Measurements from ENCODE around the gene RASAL1. TPM values are rescaled to one million over a fixed set of nuclear protein-coding genes. Genes with fewer than 3 reads are reported as not detected.

The RASAL1 gene
- total RNA-seq, 2 experiments from 2014 or later, result 1.2 to 2.7 TPM

DNA sequence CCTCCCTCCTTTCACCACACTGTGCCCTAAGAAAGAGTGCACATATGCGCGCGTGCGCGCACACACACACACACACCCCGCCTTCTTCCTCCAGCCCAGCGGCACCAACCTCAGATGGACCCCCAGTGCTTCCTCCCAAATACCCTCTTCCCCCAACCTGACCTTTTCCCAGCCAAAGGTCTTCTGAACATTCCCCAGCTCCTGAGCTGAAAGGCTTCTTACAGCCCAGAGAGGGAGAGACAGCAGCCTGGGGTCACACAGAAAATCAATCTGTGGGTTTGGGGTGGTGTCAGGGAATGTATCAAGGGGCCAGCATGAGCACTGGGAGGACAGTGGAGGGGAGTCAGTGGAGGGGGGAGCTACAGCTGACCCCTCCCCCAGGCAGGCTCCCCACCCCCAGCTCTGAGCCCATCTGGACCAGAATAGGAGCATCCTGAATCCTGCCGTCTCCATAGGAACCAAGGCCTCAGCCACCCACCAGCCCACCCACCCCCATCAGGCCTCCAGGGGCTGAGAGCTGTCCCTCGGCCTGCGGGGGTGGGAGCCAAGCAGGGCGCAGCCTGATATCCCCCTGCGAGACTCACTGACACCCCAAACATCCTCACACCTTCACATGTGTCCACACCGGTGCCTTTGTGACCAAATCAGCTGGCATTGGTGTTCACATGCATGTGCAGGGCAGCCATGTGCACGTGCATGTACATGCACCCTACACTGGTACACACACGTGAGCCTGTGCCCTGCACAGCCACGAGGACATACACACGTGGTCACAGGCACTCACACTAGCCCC lies 5.7 kb downstream of the RASAL1 start:
- no peak overlapping the region for H3K27ac ChIP-seq (ENCODE audit: low read depth in 1 of 2, low read length in 2 of 2)
- intact Hi-C loops (cut with DNase I, micrococcal nuclease), result no loop called here

DNA sequence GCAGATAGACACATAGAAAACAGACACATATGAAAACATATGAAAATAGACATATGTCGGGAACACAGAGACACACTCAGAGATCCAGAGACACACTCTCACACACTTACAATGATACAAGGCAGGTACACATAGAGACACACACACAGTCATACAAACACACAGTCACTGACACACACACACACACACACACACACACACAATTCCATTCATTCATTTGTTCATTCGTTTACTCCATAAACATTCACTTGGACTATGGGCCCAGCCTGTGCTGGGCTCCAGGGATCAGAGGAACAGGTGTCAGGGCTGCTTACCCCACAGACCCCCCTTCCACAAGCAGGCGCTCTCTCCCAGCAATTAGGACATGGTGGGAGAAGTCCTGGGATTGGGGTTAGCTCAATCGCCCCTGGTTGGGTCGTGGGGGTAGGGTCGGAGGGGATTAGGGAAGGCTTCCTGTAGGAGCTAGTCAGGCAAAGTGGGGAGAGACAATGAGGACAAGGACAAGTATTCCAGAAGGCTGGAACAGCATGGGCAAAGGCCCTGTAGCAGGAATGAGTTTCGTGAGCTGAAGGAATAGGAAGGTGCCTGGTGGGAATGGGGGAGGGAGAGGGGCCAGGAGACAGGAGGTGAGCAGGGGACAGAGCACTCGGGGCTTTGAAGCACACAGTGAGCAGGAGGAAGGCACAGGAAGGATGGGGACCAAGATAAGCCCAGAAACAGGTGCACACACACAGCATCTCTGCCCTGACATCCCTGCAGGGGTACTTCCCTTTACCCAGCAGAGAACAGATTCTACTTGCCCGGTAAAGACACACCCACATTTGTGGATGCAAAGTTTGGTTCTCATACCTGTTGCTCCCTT lies 6.5 kb downstream of the RASAL1 start:
- POLR2A ChIA-PET, result no interaction called here
- Histone ChIP-seq H3K27me3 (ENCODE audit: control insufficient read depth in 1 of 2, insufficient read depth in 2 of 2, low read length in 2 of 2) (no peaks in the 10 kb centered on the region), H3K4me3 (ENCODE audit: low read length) (no peak overlapping the region), H3K4me1 (ENCODE audit: insufficient read depth, low read length) (peaks cover 4% of the 10 kb centered on the region), H3K27ac (ENCODE audit: low read depth in 1 of 2, low read length in 2 of 2) (no peak overlapping the region), H3K9me3 (ENCODE audit: control insufficient read depth in 1 of 2, insufficient read depth in 1 of 2, low read length in 2 of 2) (no peaks in the 10 kb centered on the region), H3K36me3 (ENCODE audit: insufficient read depth, low read length) (no peaks in the 10 kb centered on the region)
- intact Hi-C loops (cut with DNase I, micrococcal nuclease), result no loop called here
- Mint-ChIP-seq H3K9me3 (no peaks in the 10 kb centered on the region), H3K4me1 (ENCODE audit: low read depth) (peaks cover 5% of the 10 kb centered on the region), H3K36me3 (ENCODE audit: low read depth) (no peaks in the 10 kb centered on the region), H3K27me3 (no peaks in the 10 kb centered on the region), H3K4me3 (no peak overlapping the region), H3K27ac (no peak overlapping the region)
- TF ChIP-seq, protein P1, sequence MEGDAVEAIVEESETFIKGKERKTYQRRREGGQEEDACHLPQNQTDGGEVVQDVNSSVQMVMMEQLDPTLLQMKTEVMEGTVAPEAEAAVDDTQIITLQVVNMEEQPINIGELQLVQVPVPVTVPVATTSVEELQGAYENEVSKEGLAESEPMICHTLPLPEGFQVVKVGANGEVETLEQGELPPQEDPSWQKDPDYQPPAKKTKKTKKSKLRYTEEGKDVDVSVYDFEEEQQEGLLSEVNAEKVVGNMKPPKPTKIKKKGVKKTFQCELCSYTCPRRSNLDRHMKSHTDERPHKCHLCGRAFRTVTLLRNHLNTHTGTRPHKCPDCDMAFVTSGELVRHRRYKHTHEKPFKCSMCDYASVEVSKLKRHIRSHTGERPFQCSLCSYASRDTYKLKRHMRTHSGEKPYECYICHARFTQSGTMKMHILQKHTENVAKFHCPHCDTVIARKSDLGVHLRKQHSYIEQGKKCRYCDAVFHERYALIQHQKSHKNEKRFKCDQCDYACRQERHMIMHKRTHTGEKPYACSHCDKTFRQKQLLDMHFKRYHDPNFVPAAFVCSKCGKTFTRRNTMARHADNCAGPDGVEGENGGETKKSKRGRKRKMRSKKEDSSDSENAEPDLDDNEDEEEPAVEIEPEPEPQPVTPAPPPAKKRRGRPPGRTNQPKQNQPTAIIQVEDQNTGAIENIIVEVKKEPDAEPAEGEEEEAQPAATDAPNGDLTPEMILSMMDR (IDR thresholded peaks at IDR 0.05), result no peak
- ATAC-seq (ENCODE audit: poor library complexity) (peak; percentile 34), DNase-seq (no peak)
- CTCF ChIA-PET, result no interaction called here

More for the DNA sequence above, 5.7 kb downstream of the RASAL1 start:
- no peak overlapping the region for H3K4me3 ChIP-seq (ENCODE audit: low read length)
- Mint-ChIP-seq H3K27me3 (no peaks in the 10 kb centered on the region), H3K36me3 (ENCODE audit: low read depth) (no peaks in the 10 kb centered on the region), H3K9me3 (no peaks in the 10 kb centered on the region), H3K27ac (no peak overlapping the region), H3K4me1 (ENCODE audit: low read depth) (peaks cover 5% of the 10 kb centered on the region), H3K4me3 (no peak overlapping the region)
- no peak for ATAC-seq (ENCODE audit: poor library complexity)
- TF ChIP-seq, protein P1 (IDR thresholded peaks at IDR 0.05), result no peak
- no peaks in the 10 kb centered on the region for H3K9me3 ChIP-seq (ENCODE audit: control insufficient read depth in 1 of 2, insufficient read depth in 1 of 2, low read length in 2 of 2)
- ChIA-PET POLR2A (no interaction called here), CTCF (no interaction called here)
- peaks cover 9% of the 10 kb centered on the region for H3K4me1 ChIP-seq (ENCODE audit: insufficient read depth, low read length)
- no peaks in the 10 kb centered on the region for H3K36me3 ChIP-seq (ENCODE audit: insufficient read depth, low read length)
- DNase-seq, result no peak
- H3K27me3 ChIP-seq (ENCODE audit: control insufficient read depth in 1 of 2, insufficient read depth in 2 of 2, low read length in 2 of 2), result no peaks in the 10 kb centered on the region

DNA sequence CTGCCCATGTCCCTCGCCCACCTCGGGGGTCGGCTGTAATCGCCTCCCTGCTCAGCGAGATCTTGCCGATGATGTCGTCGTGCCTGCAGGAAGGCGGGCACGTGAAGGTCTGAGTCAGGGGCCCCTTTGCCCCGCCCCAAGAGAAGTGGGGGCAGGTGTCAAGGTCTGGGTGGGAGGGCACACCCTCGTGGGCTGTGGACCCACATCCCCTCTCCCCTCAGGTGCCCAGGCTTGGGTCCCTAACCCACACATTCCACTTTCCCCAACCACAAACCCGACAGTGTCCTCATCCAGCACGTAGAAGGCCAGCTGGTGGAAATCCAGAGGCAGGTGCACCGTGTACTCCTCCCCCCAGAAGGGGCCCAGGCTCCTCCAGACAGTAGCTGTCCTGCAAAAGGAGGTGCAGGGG lies 7.8 kb downstream of the RASAL1 start:
- Histone ChIP-seq H3K27ac (ENCODE audit: low read depth in 1 of 2, low read length in 2 of 2) (no peak overlapping the region), H3K4me3 (ENCODE audit: low read length) (no peak overlapping the region), H3K4me1 (ENCODE audit: insufficient read depth, low read length) (peaks cover 4% of the 10 kb centered on the region), H3K27me3 (ENCODE audit: control insufficient read depth in 1 of 2, insufficient read depth in 2 of 2, low read length in 2 of 2) (no peaks in the 10 kb centered on the region), H3K36me3 (ENCODE audit: insufficient read depth, low read length) (no peaks in the 10 kb centered on the region), H3K9me3 (ENCODE audit: control insufficient read depth in 1 of 2, insufficient read depth in 1 of 2, low read length in 2 of 2) (no peaks in the 10 kb centered on the region)
- ATAC-seq (ENCODE audit: poor library complexity) (no peak), DNase-seq (no peak)
- Mint-ChIP-seq H3K36me3 (ENCODE audit: low read depth) (no peaks in the 10 kb centered on the region), H3K4me1 (ENCODE audit: low read depth) (peaks cover 5% of the 10 kb centered on the region), H3K27me3 (no peaks in the 10 kb centered on the region), H3K9me3 (no peaks in the 10 kb centered on the region), H3K27ac (no peak overlapping the region), H3K4me3 (no peak overlapping the region)
- intact Hi-C loops (cut with DNase I, micrococcal nuclease), result no loop called here
- ChIA-PET CTCF (no interaction called here), POLR2A (no interaction called here)
- TF ChIP-seq, protein P1 (IDR thresholded peaks at IDR 0.05), result no peak

Measured in CD4-positive, alpha-beta T cell (primary cell).